Stimulated activated CD8-positive, alpha-beta memory T cell treated with anti-CD3 and anti-CD28 coated beads, Interleukin-12 subunit alpha, Interleukin-12 subunit beta, amount 100 ng/mL, for 24 hours (primary cell): ENCODE data around the gene TMEM108.

Source experiments
- DNase-seq: peaks from one replicate; pipeline ENCODE4 v3.0.0-alpha.2; 2020; ENCODE audit errors: extremely low read depth

The TMEM108 gene

GRCh38 chr3:133384331-133385027, 346.3 kb downstream of the TMEM108 start:
- no peak for DNase-seq

- no peak for DNase-seq
These were observed 348.7 kb downstream of the TMEM108 start for GRCh38 chr3:133386876-133387275.

- no peak for DNase-seq
These were observed 349.1 kb downstream of the TMEM108 start for GRCh38 chr3:133387341-133387740.

GRCh38 chr3:133388696-133389395, 350.7 kb downstream of the TMEM108 start:
- no peak for DNase-seq

GRCh38 chr3:133390715-133391114, 352.5 kb downstream of the TMEM108 start:
- no peak for DNase-seq

- DNase-seq = no peak
These were observed 355.0 kb downstream of the TMEM108 start for GRCh38 chr3:133393204-133393603.

GRCh38 chr3:133393691-133394474, 355.7 kb downstream of the TMEM108 start:
- no peak for DNase-seq

- no peak for DNase-seq
These were observed 356.5 kb downstream of the TMEM108 start for GRCh38 chr3:133394561-133395311.

GRCh38 chr3:133396906-133397305, 358.7 kb downstream of the TMEM108 start:
- DNase-seq = no peak

GRCh38 chr3:133400006-133400515, 361.9 kb downstream of the TMEM108 start, which contains the start of gene BFSP2:
Gene BFSP2 (plus strand): TSS chr3:133400056. CDS start chr3:133400084, 28 bp downstream.
- no peak for DNase-seq

GRCh38 chr3:133401374-133402135, 363.4 kb downstream of the TMEM108 start:
- DNase-seq = no peak

- no peak for DNase-seq
These were observed 366.7 kb downstream of the TMEM108 start for GRCh38 chr3:133404920-133405319.

- DNase-seq = no peak
These were observed 370.2 kb downstream of the TMEM108 start for GRCh38 chr3:133408366-133408765.

GRCh38 chr3:133408961-133409360, 370.8 kb downstream of the TMEM108 start:
- DNase-seq = no peak

GRCh38 chr3:133410191-133410892, 372.2 kb downstream of the TMEM108 start:
- no peak for DNase-seq

GRCh38 chr3:133412183-133413132, 374.3 kb downstream of the TMEM108 start:
- DNase-seq = no peak

- no peak for DNase-seq
These were observed 375.2 kb downstream of the TMEM108 start for GRCh38 chr3:133413161-133414020.

- DNase-seq = no peak
These were observed 375.8 kb downstream of the TMEM108 start for GRCh38 chr3:133414021-133414392.
